GM18907 (cell line): ENCODE results near the gene CHRM3.
"Not testable (repeated sequence)": the region's sequence is repeated elsewhere in the genome, so short reads cannot be mapped to it uniquely, and the experiment has no call there.

Experiments
- ATAC-seq: cut with Tn5 transposase; IDR thresholded peaks from one replicate; pipeline ENCODE4 v1.9.1; 2021; ENCODE audit warnings: mild to moderate bottlenecking, moderate library complexity; ENCODE audit not compliant: unreplicated experiment

CHRM3 gene

GRCh38 chr1:239386453-239387303, at the start of gene CHRM3:
CHRM3 (plus strand) TSS chr1:239386568; CDS start chr1:239907452, 520,884 bp downstream.
- ATAC-seq = peak; percentile 41

- ATAC-seq = no peak
These were observed 48.5 kb upstream of the CHRM3 start for GRCh38 chr1:239337799-239338430.

DNA sequence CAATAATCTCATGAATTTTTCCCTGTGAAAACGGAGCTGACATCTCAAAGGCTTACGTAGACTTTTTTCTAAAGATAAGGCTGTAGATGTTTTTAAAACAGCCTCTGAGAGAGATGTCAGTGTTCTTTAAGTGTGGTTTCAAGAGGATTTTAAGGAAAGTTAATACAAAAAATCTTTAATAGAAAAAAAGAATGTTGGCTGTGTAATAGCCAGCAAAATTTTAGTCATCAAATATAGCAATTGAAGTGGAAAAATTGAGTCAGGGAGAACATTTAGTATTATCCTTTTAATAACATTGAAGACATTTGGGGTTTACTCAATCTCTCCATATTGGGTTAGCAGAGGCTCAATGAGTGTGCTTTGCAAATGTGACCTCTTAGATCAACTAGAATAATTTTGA, 38.6 kb upstream of the CHRM3 start:
- no peak for ATAC-seq

GRCh38 chr1:239348635-239349353, 37.6 kb upstream of the CHRM3 start:
- no peak for ATAC-seq

DNA sequence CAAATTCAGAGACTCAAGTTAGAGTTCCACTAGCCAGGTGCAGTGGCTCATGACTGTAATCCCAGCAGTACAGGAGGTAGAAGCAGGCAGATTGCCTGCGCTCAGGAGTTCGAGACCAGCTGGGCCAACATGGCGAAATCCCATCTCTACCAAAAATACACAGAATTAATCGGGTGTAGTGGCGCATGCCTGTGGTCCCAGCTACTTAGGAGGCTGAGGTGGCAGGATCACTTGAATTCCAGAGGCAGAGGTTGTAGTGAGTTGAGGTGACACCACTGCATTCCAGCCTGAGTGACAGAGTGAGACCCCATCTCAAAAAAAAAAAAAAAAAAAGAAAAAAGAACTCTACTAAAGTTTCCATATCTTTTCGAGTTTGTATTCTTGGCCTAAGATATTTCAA, 36.7 kb upstream of the CHRM3 start:
- ATAC-seq = no peak

GRCh38 chr1:239353536-239353935, 32.8 kb upstream of the CHRM3 start:
- ATAC-seq = no peak

- no peak for ATAC-seq
These were observed 32.1 kb upstream of the CHRM3 start for GRCh38 chr1:239354231-239354630.

- ATAC-seq = no peak
These were observed 28.5 kb upstream of the CHRM3 start for GRCh38 chr1:239357867-239358266.

- ATAC-seq = no peak
These were observed 25.0 kb upstream of the CHRM3 start for GRCh38 chr1:239361403-239361802.

DNA sequence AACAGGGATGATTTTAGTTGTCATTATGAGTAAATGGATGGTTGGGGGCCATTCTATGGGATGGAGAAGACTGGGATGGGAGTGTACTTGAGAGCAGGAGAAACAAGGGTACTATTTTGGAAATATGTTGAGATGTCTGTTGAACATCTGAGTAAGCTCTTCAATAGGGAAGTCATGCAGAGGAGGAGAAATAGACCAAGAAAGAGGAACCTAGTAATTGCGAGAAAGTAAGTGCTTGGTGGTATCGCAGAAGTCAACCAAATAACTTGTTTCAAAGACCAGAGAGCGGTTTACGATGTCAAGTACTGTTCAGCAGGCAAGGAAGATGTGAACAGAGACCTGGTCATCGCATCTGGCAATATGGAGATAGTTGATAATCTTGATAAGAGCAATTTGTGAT, 22.4 kb upstream of the CHRM3 start:
- ATAC-seq = no peak

DNA sequence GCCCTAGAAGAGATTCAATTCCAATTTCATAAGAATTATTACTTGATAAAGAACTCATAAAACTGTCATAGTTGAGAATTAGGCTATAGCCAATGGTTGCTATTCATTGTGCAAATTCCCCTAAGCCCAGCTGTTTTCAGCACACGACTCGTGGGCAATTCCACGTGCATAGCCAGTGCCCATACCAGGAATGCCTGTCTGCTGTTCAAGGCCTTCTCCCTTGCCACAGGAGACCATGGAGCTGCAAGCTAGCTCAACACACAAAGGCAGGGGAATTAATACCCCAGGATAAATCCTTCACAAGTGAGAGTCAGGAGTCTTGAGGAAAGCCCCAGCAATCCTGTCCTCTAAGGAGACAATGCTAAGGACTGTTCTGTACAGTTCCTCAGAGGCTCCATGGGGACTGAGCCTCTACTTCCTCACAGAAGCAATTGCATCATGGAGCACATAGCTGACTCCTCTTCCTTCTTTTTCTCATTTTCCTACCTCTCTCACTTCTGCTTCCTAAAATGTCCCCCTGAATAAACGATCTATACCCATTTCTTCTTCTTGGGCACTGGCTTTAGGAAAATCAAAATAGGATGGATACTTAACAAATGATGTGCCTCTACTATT, 19.1 kb upstream of the CHRM3 start:
- no peak for ATAC-seq

DNA sequence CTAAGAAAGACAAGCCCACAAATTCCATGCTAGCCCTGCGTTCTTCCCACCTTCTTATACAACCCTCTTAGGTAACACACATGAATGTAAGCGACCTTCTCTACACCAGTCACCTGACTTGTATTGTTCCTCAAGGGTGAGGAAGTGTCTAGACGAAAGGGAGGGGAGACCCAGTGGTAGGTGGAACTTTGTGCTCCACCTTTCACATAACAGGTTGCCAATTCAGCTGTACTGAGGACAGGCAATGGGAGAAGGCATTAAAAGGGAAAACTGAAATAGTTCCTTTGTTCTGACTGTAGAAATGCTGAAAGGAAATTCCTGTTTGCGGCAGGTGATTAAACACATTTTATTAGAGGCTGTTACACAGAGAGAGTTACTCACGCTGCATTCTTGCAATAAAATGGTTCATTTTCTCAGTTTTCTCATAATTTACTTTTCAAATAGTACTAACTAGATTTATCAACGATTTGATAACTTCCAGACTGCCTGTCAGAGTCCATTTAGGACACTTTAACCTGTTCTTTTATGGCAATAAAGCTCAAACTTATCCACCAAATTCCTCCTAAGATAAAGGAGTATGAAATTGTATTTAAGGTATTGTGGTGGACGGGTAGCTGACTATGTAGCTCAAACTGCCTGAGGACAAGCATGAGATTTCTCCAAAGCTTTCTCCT, 17.8 kb upstream of the CHRM3 start:
- ATAC-seq = no peak

DNA sequence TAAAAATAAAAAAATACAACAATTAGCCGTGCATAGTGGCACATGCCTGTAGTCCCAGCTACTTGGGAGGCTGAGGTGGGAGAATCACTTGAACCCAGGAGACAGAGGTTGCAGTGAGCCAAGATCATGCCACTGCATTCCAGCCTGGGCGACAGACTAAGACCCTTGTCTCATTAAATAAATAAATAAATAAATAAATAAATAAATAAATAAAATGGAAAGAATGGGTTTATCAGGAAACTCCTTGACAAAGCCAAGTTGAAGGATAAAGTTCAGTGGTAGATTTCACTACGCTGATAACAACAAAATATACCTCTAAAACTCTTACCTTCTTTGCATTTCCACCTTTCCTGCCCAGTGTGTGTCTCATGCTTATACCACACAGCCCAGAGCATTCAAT, 15.5 kb upstream of the CHRM3 start:
- not testable (repeated sequence) for ATAC-seq

DNA sequence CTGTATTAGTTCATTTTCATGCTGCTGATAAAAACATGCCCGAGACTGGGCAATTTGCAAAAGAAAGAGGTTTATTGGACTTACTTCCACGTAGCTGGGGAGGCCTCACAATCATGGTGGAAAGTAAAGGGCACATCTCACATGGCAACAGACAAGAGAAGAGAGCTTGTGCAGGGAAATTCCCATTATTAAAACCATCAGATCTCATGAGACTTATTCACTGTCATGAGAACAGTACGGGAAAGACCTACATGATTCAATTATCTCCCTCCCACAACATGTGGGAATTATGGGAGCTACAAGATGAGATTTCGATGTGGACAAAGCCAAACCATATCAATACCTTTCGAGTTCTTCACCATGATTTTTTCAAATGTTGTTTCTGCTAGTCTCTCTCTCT, 3.7 kb upstream of the CHRM3 start:
- ATAC-seq = no peak

GRCh38 chr1:239383714-239384113, 2.7 kb upstream of the CHRM3 start:
- no peak for ATAC-seq

DNA sequence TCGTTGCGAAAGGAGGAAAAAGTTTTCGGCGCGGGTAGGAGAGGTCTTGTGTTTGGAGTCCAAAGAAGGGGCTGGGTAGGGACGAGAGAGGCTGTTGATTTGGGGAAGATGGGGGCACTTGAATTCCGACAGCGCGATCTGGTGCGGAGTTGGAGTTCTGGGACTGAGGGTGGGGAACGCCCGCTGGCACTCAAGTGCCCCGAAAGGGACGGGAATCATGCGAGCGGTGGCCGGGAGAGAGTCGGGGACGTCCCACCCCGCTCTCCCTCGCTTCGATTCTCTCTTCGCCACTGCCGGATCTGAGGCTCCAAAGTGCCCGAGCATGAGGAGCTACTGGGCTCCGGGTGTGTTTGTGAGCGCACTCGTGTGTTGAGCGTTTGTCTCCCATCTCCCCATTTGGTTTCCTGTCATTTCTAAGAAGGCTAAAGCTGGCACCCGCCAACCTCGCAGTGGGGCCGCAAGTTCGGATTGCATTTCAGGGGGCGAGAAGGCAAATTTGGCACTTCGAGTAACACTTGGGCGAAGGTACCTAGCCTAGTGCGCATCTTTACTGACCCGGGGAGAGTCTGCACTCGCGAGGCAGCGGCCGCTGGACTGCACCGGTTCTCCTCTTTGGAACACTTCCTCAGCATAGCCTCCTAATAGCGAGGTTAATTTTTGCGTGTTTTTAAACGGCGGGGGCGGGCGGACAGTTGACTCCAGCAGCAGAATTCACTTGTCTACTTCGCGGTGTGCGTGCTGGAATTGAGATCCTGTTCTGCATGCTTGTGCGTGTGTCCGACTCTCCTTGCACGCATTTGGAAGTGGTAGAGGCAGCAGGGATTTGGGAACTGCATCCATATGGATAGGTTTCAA, 1.2 kb downstream of the CHRM3 start:
- ATAC-seq = peak; percentile 19

DNA sequence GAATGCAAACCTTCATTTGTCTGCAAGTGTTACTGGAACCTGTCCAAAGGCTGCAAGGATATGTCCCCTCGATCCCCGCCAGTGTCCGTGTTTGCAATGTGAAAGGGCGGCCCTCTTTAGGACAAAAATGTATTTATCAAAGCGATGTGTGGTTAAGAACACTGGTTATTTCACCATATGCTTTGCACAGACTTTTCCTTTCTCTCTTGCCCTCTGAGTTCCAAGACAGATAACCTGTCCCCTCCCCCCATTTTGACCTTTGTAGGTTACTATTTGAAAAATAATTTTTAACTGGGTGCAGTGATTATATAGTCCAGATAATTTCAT, 1.8 kb downstream of the CHRM3 start:
- no peak for ATAC-seq

DNA sequence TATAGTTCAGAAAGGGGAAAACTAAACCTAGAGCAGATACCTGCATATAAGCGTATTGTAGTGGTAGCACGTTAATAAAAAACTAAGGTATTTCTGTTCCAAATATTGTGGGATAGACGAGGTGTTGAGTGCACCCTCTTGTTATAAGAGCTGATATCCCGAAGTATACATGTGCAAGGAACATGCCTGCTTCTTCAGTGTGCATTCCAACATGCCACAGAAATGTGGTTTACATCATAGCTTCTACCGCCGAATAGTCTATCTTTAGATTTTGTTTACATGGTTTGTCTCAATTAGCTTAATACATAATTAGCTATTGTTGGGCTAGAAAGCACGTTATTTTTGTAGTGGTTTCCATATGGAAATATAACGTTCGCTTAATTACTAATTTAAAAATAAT, 2.2 kb downstream of the CHRM3 start:
- ATAC-seq = no peak

- no peak for ATAC-seq
These were observed 3.3 kb downstream of the CHRM3 start for GRCh38 chr1:239389703-239390102.

DNA sequence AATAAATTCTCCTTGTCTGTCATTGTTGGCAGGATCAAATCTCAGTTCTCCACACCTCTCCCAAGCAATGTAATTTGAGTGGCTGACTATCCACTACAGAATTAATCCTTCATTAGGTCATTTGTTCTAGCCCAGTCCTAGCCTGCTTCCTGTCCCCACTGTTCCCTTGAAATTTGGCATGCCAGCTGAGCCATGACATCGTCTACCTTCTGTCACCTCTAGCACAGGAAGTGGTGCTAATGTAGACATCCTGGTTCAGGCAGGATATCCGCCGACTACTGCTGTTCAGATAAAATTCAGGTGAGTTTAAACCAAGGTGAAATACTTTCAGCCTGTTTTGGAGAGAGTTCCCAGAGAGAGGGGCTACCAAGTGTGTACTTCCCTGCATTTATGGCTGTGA, 5.9 kb downstream of the CHRM3 start:
- ATAC-seq = no peak
